ENCODE results near the gene PPARA.
"Not testable (repeated sequence)": the region's sequence is repeated elsewhere in the genome, so short reads cannot be mapped to it uniquely, and the experiment has no call there.

Gene PPARA

GRCh38 chr22:46126853-46127385, 23.4 kb upstream of the PPARA start:
- DNase-seq (ENCODE audit: low read depth) = no peak

GRCh38 chr22:46127556-46127955, 22.8 kb upstream of the PPARA start:
- DNase-seq (ENCODE audit: low read depth) = no peak

GRCh38 chr22:46128606-46129005, 21.7 kb upstream of the PPARA start:
- no peak for DNase-seq (ENCODE audit: low read depth)

GRCh38 chr22:46129390-46130041, 20.8 kb upstream of the PPARA start:
- DNase-seq (ENCODE audit: low read depth) = no peak

GRCh38 chr22:46131151-46131587, 19.2 kb upstream of the PPARA start:
- no peak for DNase-seq (ENCODE audit: low read depth)

GRCh38 chr22:46132193-46132829, 18.0 kb upstream of the PPARA start:
- not testable (repeated sequence) for DNase-seq (ENCODE audit: low read depth)

- no peak for DNase-seq (ENCODE audit: low read depth)
Measured at GRCh38 chr22:46132830-46133587, 17.3 kb upstream of the PPARA start.

- DNase-seq (ENCODE audit: low read depth) = no peak
Measured at GRCh38 chr22:46133588-46133855, 16.8 kb upstream of the PPARA start.

- DNase-seq (ENCODE audit: low read depth) = no peak
Measured at GRCh38 chr22:46134111-46134705, 16.1 kb upstream of the PPARA start.

- no peak for DNase-seq (ENCODE audit: low read depth)
Measured at GRCh38 chr22:46135611-46136485, 14.5 kb upstream of the PPARA start.

GRCh38 chr22:46136486-46137217, 13.7 kb upstream of the PPARA start:
- DNase-seq (ENCODE audit: low read depth) = no peak

- DNase-seq (ENCODE audit: low read depth) = no peak
Measured at GRCh38 chr22:46137218-46137766, 13.0 kb upstream of the PPARA start.

- no peak for DNase-seq (ENCODE audit: low read depth)
Measured at GRCh38 chr22:46138058-46138797, 12.1 kb upstream of the PPARA start.

- DNase-seq (ENCODE audit: low read depth) = not testable (repeated sequence)
Measured at GRCh38 chr22:46139417-46139816, 10.9 kb upstream of the PPARA start.

GRCh38 chr22:46139895-46140350, 10.4 kb upstream of the PPARA start:
- no peak for DNase-seq (ENCODE audit: low read depth)

- DNase-seq (ENCODE audit: low read depth) = no peak
Measured at GRCh38 chr22:46140989-46141928, 9.1 kb upstream of the PPARA start.

GRCh38 chr22:46142548-46143490, 7.5 kb upstream of the PPARA start:
- DNase-seq (ENCODE audit: low read depth) = no peak

Measured in EH (cell line).